GM18858 (cell line): ENCODE measurements around the gene GPRIN1.

ENCODE experiments used
- ATAC-seq: cut with Tn5 transposase; IDR thresholded peaks from one replicate; pipeline ENCODE4 v1.9.1; 2021; ENCODE audit not compliant: unreplicated experiment

The GPRIN1 gene

DNA sequence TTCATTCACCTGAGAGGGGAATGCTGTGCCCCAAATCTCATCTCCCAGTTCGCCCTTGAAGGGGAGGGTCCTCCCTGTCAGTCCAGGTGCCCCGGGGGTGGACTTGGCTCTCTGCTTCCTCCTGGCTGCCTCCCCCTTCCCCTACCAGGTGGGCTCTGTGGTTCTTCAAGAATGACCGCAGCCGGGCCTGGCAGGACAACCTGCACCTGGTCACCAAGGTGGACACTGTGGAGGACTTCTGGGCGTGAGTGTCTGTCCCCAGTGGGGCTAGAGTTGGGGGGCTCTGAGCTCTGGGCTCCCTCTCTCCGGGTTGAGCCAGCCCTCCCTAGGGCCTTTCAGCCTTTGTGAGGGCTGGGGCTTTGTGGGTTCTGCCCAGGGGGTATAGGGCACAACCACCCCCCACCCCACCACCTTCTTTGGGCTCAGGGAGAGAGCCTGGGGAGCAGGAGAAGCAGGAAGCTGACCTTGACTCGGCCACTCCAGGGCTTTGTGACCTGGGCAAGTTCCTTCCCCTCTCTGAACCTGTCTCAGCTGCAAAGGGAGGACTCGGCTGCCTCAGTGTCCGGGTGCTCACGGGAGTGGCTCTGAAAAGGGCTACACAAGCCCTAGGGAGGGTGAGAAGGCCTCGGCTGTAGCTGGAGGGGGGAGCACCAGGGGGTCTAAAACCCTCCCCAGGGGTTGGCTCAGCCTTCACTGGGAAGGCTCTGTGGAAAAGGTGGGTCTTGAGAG, 33.7 kb upstream of the GPRIN1 start:
- no peak for ATAC-seq

DNA sequence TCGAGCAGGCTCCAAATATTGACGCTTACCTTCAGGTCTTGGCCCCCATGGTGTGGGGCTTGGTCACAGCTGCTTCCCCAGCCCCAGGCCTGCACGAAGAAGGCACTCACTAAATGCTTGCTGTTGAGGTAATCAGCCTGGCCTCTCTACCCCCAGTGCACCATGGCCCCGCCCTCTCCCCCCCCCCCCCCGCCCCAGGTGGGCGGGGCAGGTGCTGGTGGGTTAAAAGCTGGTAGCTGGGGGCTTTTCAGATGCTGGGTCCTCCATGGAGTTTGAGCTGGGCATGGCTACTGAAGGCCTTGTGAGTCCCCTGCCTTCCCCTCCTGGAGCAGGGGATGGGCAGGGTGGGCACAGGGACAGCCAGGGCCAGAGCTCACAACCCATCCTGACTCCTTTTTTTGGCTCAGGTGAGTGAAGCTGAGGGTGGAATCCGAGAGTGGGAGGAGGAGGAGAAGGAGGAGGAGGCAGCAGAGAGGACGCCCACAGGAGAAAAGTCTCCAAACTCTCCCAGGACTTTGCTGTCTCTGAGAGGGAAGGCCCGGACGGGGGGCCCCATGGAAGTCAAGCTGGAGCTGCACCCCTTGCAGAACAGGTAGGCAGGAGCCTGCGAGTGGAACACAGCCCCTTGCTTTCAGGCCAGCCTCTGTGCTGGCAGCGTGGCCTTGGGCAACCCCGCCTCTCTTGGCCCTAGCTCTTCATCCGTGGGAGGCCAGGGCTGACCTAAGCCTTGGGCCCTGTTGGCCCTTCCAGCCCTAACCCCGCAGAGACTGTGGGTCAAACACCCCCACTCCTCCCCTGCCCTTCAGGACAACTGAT, 32.9 kb upstream of the GPRIN1 start:
- ATAC-seq, result no peak

DNA sequence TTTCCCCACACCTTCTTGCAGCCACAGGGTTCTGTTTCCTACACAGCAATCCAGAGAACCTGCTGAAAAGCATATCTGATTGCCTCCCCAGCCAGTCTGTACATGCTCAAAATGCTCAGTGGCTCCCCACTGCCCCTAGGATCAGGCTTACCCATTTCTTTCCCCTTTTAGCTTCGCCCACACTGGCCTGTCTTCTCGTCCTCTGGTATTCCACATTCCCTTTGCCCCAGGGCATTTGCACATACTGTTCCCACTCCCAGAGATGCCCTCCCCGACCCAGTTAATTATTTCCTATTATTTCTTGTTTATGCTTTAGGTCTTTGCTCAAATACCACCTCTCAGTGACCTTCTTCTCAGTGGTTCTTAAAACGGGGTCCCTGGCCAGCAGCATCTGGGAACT, 30.7 kb upstream of the GPRIN1 start:
- no peak for ATAC-seq

DNA sequence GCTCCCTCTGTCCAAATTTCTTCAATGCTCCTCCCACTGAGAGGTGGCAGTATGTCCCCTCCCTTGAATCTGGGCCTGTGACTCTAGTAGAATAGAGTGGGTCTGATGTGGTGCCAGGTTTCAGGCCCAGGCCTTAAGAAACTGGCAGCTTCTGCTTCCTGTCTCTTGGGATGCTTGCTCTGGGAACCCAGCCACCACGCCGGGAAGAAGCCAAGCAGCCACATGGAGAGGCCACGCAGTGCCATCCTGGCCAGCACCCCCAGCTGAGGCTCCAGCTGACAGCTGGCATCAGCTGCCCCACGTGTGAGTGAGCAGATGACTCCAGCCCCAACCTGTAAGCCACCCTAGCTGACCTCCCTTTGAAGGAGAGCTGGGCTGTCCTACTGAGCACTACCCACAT, 30.0 kb upstream of the GPRIN1 start:
- no peak for ATAC-seq

DNA sequence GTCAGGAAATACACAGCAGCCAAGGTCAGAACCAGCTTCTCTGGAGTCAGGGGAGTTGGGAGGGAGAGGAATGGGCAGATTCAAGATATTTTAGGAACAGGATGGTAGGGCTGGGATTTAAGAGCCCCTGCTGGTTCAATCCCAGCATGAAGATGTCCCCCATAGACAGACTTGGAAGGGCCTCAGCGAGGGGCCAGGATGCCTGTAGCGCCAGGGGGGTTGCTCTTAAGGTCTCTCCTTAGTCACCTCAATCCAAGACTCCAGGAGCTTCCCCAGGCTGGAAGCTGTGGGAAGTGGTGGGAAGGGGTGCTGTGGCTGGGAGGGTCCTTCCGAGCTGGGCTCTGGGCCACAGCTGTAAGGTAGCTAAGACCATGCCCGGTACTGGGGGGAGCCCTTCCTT, 29.3 kb upstream of the GPRIN1 start:
- no peak for ATAC-seq

DNA sequence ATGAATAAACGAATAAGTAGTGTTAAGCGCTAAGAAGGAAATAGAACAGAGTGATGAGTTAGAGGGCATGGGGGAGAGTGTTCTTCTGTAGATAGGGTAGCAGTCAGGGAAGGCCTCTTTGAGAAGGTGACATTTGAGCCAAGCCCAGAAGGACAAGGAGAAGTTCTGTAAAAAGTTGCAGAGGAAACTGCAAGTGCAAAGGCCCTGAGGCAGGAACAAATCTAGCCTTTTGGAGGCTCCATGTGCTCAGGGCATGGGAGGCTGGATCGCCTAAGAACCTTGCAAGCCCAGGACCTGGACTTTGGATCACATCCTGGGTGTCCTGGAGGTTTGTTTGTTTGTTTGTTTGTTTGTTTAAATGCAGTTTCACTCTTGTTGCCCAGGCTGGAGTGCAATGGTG, 28.5 kb upstream of the GPRIN1 start:
- ATAC-seq, result no peak

DNA sequence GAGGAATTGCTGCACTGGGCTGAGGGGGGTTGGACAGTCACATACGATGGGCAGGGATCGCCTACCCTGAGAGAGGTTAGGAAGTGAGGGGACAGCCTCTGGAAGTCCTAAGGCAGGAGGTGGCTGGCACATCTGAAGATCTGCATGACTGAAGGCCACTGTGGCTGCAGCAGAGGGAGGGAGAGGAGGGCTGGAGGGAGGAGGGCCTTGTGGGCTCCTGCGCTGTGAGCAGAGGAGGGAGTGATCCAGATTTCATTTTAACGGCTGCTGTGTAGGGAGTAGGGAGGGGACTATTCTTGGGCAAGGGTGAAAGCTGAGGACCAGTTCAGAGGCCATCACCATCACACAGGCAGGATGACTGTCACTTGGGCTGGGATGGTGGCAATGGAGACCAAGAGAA, 27.6 kb upstream of the GPRIN1 start:
- no peak for ATAC-seq

DNA sequence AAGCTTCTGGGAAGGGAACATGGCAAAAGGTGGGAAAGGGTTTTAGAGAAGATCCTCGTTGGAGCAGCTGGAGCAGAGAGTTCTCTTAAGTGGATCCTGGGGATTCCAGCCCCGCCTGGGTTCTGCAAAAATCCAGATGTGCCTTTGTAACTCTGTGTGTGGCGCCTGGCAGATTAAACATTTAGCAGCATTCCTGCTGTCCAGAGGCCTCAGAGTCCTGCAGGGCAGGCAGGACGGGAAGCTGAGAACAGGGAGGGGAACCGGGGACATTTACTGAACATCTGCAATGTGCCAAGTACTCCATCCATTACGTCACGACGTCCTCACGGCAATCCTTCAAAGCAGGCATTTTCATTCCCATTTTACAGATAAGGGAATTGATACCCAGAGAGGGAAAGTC, 26.5 kb upstream of the GPRIN1 start:
- no peak for ATAC-seq

DNA sequence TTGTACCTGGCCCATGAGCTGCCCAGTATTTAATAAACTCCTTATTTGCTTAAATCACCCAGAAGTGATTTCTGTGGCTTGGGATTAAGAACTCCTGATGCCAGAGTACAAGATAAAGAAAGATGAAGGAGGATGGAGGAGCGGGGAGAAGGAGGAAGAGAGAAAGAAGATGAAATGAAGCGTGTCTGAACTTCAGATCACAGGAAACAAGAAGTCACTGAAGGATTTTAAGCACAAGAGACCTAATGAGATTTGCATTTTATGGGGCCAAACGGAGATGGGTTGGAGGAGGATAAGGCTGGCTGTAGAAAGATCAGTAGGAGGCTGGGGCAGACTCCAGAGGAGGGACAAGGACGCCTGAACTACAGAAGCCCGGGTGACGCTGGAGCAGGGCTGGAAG, 23.6 kb upstream of the GPRIN1 start:
- ATAC-seq, result no peak

DNA sequence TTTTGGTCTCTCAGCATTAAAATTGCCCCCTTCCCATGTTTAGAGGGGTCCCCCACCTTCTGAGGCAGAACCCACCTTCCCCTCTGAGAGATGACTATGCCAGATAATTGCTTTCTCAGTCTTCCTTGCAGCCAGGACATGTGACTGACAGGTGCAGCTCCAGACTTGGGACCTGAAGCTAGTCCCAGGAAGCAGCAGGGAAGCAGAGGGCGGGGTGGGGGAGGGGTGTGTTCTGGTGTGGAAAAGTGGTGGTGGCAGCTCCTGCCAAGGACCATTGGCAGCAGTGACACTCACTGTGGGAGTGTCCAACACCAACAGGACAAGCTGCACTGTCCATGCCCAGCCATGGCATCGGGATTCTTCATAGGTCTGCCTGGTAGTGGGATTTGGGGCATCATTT, 22.8 kb upstream of the GPRIN1 start:
- no peak for ATAC-seq

DNA sequence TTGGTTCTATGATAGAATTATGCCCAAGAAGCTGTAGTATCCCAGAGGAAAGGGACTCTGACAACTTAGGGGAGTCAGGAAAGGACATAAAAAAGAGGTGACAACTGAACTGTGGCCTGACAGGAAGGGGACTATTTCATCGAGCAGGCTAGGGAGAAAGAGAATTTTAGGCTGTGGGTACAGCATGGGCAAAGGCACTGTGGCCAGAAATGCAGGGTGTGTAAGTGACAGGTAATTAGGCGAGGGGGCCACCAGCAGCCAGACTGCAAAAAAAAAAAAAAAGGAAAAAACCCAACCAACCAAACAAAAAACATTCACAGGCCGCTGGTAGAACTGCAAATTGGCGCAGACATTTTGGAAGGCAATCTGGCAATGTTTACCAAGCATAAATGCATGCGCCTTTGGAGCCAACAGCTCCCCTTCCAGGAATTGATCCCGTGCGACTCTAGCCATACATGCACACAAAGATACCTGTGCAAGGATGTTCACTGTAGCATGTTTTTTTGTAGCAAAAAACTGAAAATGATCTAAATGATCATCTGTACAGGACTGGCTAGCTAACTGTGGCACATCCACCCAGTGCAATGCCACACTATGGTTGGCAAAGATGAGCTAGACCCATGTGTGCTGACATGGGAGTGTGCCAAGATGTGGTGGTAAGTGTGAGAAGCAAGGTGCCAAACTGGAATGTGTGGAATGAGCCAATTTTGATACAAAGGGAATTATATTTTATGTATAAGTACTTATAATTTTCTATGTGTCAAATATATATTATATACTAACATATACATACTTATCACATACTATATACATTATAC, 21.6 kb upstream of the GPRIN1 start:
- ATAC-seq, result no peak

DNA sequence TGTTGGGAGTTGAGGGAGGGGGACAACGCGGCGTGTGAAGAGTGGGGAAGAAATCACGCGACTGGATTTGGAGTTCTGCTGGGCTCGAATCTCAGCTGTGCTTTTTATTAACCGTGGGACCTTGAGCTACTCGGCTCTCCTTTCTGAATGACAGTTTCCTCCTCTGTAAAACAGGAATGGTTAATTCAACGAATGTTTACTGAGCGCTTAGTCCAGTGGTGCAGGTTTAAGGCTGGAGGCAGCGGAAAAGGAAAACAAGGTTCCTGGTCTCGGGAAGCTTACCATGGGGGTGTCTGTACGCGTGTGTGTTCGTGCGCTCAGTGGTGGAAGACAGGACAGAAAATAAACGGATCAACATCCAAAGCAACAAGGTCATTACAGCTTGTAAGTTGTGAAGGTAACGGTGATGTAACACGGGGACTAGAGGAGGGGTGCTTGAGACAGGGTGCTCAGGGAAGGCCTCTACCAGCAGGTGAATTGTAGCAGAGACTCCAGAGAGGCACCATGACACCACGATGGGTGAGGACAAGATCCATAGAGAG, 20.8 kb upstream of the GPRIN1 start:
- ATAC-seq, result no peak

DNA sequence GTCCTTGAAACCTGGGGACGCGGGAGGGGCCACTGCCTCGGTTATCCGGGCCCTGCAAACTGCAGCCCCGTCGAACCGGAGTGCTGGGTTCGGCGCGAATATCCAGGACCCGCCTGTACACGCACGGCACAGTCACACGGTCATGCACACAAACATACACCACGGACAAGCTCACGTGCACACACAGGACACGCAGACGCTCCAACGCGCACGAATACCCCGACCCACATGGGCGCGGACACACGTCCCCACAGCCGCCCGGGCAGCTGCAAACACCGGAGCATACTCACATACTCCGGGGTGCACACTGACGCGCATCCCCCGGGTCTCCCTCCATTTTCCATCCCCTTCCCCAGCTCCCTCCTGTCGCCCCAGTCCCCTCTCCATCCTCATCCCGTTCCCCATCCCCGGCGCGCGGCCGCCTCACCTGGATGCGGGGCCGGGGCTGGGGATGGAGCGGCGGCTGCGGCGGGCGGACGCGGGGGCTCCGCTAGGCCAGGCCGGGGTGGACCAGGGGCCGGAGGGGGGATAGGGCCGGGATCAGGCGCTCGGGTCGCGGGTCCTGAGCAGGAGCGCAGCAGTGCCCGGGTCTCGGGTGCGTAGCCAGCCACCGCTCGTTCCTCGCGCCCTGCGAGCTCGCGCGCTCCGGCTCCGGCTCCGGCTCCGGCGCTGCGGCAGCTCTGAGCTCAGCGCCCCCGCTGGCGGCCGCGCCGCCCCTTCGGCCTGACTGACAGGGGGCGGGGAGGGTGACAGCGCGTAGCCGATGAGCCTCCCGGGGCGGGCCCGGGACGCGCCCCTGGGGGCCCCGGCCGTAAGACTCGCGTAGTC, 20.1 kb upstream of the GPRIN1 start, which contains the start of the genes EIF4E1B and SNCB:
EIF4E1B (plus strand) TSS at position 823 of the 828 bp plus-strand sequence. CDS start 12,113 bp downstream, outside the sequence.
SNCB (minus strand) TSS at position 682 of the 828 bp plus-strand sequence. CDS start 880 bp downstream, outside the sequence.
- ATAC-seq, result no peak

DNA sequence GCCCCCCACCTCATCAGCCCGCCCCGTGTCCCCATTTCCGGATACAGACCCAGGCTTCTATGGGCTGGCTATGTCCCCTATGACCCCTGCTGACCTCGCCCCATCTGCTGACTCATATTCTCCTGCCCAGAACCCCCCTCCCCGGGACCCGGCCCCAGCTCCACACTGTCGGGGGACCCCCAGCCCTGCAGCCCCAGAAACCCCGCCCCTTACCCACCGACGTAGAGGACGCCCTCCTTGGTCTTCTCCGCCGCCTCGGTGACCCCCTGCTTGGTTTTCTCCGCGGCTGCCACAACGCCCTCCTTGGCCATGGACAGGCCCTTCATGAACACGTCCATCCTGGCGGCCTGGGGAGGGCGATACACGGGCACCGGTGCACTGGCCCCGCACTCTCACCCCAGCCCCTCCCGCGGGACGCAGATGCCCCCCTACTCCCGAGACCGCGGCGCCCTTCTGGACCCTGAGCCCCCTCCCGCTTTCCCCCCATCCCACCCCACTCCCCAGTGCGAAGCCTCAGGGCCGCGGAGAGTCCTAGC, 19.4 kb upstream of the GPRIN1 start:
- no peak for ATAC-seq

DNA sequence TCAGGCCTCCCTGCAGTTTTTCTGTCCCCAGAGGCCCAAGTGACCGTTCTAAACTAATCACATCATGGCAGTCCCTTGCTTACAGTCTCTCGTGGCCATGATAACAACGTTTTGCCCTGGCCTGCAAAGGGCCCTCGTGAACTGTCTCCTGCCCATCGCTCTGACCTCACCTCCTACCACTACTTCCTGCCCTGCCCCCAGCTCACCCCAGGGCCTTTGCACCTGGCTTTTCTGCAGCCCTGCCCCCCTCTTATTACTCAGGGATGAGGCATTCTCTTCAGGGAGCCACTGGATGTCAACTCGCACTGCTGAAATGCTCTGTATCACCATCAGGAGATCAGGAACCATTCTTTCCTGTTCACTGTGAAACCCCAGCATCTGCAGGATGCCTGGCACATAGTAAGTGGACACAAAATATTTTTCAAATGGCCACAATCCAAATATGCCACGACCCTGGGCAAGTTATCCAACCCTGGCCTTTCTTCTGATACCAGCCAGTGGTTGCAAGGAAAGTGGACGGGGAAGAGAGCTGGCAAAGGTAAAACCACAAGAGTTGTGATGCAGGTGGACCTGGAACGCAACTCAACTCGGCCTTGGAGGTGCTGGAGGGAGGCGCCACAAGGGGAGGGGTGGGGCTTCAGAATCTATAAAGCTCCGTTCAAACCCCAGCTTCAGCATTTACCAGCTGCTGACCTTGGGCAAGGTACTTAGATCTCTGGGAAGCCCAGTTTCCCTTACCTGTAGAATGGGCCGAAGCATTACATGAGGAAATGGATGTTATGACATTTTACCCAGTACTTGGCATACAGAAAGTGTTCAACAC, 18.7 kb upstream of the GPRIN1 start:
- ATAC-seq, result no peak

DNA sequence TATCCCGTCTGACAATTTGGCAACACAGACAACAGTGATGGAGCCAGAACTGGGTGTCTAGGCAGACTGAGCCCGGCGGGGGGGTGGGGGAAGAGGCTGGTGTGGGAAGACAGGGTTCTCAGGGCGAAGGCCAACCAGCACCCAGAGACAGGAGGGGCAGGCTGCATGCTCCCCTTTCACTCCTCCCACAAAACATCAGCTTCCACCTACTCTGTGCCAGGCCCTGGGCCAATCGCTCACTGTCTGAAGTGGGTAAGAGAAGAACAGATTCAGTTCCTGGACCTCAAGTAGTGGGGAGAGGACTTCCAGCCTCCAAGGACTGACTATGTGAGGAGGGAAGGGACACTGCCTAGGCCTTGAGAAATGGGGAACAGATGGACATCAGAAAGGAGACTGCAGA, 17.6 kb upstream of the GPRIN1 start:
- no peak for ATAC-seq

DNA sequence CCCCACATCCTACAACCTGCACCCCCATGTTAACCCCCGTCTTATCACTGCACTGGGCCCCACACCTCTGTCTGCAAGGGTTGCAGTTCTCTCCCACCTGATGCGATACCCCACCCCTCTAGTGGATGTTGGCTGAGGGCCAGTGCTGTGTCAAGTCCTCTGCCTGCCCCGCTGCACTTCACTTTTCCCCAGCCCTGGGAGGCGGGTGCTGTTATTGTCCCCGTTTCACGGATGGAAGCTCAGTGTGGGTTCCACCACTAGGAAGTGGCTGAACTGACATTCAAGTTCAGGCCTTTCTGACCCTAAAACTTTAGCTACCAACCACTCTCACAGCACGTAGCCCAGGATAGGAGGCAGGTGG, 16.9 kb upstream of the GPRIN1 start:
- ATAC-seq, result no peak

DNA sequence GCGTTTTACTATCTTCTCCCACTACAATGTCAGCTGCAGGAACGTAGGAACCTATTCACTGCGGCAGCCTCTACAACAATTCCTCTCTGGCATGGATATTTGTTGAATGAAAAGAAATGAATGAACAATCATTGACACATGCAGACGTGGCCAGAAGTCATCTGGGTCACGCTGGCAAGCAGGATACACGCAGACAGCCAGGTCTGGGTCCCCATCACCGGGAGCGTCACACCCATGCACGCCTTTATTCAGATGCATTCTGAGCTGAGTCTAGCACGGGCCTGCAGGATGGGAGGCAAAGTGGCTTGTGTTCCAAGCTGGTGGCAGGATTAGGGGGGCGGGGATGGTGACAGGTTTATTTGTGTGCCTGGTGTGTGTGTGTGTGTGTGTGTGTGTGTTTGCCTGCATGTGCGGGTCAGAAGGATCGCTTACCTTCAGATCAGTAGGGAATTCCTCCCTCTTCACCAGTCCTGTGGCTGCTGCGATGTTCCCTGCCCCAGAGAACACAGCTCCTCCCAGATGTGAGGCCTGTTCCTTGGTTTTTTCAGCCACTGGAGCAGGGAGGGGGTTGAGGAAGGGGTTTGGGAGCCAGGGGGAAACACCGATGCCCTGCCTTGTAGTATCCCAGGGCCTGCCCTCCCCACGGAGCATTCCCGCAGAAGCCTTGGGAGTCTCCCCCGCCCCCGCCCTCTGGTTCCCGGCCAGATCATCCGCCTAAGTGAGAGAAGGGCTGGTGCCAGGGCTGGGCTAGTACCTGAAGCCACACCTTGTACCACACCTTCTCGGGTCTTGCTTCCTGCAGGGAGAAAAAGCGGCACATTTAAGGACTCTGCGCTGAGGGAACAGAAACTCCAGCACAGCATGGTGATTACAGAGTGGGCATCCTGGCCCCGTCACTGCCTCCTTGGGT, 16.3 kb upstream of the GPRIN1 start:
- ATAC-seq, result no peak
